Measurements from ENCODE around the gene ADCY9. TPM values are rescaled to one million over a fixed set of nuclear protein-coding genes. Genes with fewer than 3 reads are reported as not detected.
"Not testable (repeated sequence)": the region's sequence is repeated elsewhere in the genome, so short reads cannot be mapped to it uniquely, and the experiment has no call there.

Gene ADCY9
- total and polyA plus RNA-seq, 8 donors = 6.6 to 20.9 (median 18.0) TPM

- ATAC-seq (peak in 3 of 4 donors; percentile 55 to 80 (median 71)), DNase-seq (no peak), FAIRE-seq (no peak)
- no peak overlapping the region for H3K4me3 ChIP-seq
- TF ChIP-seq CTCF (IDR thresholded peaks at IDR 0.05) = no peak
- no peaks in the 10 kb centered on the region for H3K4me1 ChIP-seq
- no peaks in the 10 kb centered on the region for H3K9me3 ChIP-seq
- no peaks in the 10 kb centered on the region for H3K36me3 ChIP-seq
- intact Hi-C loops (cut with DNase I) = no loop called here
- WGBS, 2 donors = 58 to 66% methylated on average over 9 of the region's 9 CpGs
- no peak overlapping the region for H3K27ac ChIP-seq
- H3K27me3 ChIP-seq = no peaks in the 10 kb centered on the region
Measured at GRCh38 chr16:3952737-3953131, 163.5 kb downstream of the ADCY9 start.

- Histone ChIP-seq H3K4me3 (no peak overlapping the region), H3K9me3 (no peaks in the 10 kb centered on the region), H3K27ac (no peak overlapping the region), H3K4me1 (no peaks in the 10 kb centered on the region), H3K27me3 (no peaks in the 10 kb centered on the region), H3K36me3 (no peaks in the 10 kb centered on the region)
- ATAC-seq (no peak), FAIRE-seq (no peak), DNase-seq (no peak)
- intact Hi-C loops (cut with DNase I) = no loop called here
- 79 to 82% methylated on average over 12 of the region's 12 CpGs for WGBS, 2 donors
- no peak for TF ChIP-seq CTCF (IDR thresholded peaks at IDR 0.05)
Measured at GRCh38 chr16:3951861-3952736, 164.1 kb downstream of the ADCY9 start.

GRCh38 chr16:3951380-3951779 is 164.9 kb downstream of the ADCY9 start:
- FAIRE-seq; H3K9me3 ChIP-seq; intact Hi-C loops (cut with DNase I); H3K27ac ChIP-seq; H3K4me1 ChIP-seq; H3K4me3 ChIP-seq; H3K27me3 ChIP-seq; DNase-seq; H3K36me3 ChIP-seq; ATAC-seq: not testable (repeated sequence)
- WGBS, 2 donors = 73 to 75% methylated on average over 5 of the region's 5 CpGs

- FAIRE-seq (no peak), ATAC-seq (peak in 3 of 4 donors; percentile 37 to 63 (median 46)), DNase-seq (no peak)
- TF ChIP-seq CTCF (IDR thresholded peaks at IDR 0.05) = no peak
- no peaks in the 10 kb centered on the region for H3K36me3 ChIP-seq
- no peaks in the 10 kb centered on the region for H3K9me3 ChIP-seq
- no peak overlapping the region for H3K4me3 ChIP-seq
- H3K27me3 ChIP-seq = no peaks in the 10 kb centered on the region
- 78 to 83% methylated on average over 32 of the region's 32 CpGs for WGBS, 2 donors
- H3K4me1 ChIP-seq = no peaks in the 10 kb centered on the region
- H3K27ac ChIP-seq = no peak overlapping the region
- intact Hi-C loops (cut with DNase I) = no loop called here
Measured at GRCh38 chr16:3950343-3951193, 165.7 kb downstream of the ADCY9 start.

- Histone ChIP-seq H3K9me3 (no peaks in the 10 kb centered on the region), H3K27me3 (no peaks in the 10 kb centered on the region), H3K27ac (no peak overlapping the region), H3K4me3 (no peak overlapping the region), H3K4me1 (no peaks in the 10 kb centered on the region), H3K36me3 (no peaks in the 10 kb centered on the region)
- intact Hi-C loops (cut with DNase I) = no loop called here
- no peak for TF ChIP-seq CTCF (IDR thresholded peaks at IDR 0.05)
- DNase-seq (no peak), FAIRE-seq (no peak), ATAC-seq (no peak)
- 83 to 89% methylated on average over 9 of the region's 9 CpGs for WGBS, 2 donors
Measured at GRCh38 chr16:3949946-3950342, 166.3 kb downstream of the ADCY9 start.
